ENCODE measurements around the gene C16orf54.

DNA sequence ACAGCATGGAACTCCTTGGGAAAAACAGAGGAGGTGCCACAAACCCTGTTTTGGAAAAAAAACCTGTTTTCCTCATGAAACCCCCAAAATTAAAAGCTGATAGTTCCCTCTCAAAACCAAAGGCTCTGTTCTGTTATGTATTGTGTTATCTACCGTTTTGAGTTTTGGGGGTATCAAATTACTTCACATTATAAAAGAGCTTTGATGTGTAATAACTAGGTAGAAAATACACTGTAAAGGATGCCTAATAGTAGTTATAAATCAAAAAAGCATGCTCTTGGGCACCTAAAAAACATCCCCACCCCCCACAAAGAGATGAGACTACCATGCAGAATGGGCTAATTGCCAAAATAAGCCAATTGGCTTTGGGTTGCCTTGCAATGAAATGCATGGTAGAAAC lies 30.8 kb downstream of the C16orf54 start:
- TF ChIP-seq CTCF (IDR thresholded peaks at IDR 0.05; ENCODE audit: low read depth, low read length, missing input control) (no peak), RAD21 (IDR thresholded peaks at IDR 0.05) (no peak), GABPA (IDR thresholded peaks at IDR 0.05 in 1 of 2, conservative IDR thresholded peaks at IDR 0.05 in 1 of 2) (no peak), REST (IDR thresholded peaks at IDR 0.05) (no peak), JUND (IDR thresholded peaks at IDR 0.05) (no peak), ZBTB33 (IDR thresholded peaks at IDR 0.05) (no peak), YY1 (IDR thresholded peaks at IDR 0.05) (no peak), EGR1 (IDR thresholded peaks at IDR 0.05; ENCODE audit: low read depth in 2 of 2) (no peak), HNF4G (IDR thresholded peaks at IDR 0.05) (no peak), TAF1 (conservative IDR thresholded peaks at IDR 0.05) (no peak)
- TF ChIP-seq, protein P1, sequence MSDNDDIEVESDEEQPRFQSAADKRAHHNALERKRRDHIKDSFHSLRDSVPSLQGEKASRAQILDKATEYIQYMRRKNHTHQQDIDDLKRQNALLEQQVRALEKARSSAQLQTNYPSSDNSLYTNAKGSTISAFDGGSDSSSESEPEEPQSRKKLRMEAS (IDR thresholded peaks at IDR 0.05): no peak
